Forelimb muscle (tissue), 1 donor: ENCODE results near the gene KCNMA1. TPM values are rescaled to one million over a fixed set of nuclear protein-coding genes. Genes with fewer than 3 reads are reported as not detected.
"Not testable (repeated sequence)": the region's sequence is repeated elsewhere in the genome, so short reads cannot be mapped to it uniquely, and the experiment has no call there.

Source experiments
- DNase-seq: peaks from one replicate; pipeline ENCODE4 v3.0.0-alpha.2; 2013; ENCODE audit warnings: low read depth
- polyA plus RNA-seq: library from polyadenylated mRNA; unstranded; fragments of 120-200 nt; gene quantifications from one replicate; pipeline ENCODE4 v1.2.1, GENCODE V29; 2013; ENCODE audit not compliant: insufficient read length

Gene KCNMA1
- polyA plus RNA-seq, 1 donor, result 15.1 TPM

DNA sequence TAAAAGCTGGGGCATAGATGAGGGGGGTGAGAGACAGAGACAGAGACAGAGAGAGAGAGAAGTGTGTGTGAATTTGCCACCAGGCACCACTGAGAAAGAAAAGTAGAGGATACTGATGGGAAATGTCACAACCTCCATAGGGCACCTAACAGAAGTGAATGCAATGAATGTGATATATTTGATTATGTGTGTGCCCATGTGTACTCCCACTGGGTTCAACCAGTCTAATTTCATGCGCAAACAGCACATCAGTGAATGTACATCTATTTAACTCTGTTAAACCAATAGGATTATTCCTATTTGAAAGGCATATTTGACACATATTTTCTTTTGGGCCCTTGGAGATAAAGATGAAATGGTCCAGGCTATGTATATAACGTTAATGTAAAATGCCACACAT lies 241.3 kb downstream of the KCNMA1 start:
- DNase-seq, result no peak

DNA sequence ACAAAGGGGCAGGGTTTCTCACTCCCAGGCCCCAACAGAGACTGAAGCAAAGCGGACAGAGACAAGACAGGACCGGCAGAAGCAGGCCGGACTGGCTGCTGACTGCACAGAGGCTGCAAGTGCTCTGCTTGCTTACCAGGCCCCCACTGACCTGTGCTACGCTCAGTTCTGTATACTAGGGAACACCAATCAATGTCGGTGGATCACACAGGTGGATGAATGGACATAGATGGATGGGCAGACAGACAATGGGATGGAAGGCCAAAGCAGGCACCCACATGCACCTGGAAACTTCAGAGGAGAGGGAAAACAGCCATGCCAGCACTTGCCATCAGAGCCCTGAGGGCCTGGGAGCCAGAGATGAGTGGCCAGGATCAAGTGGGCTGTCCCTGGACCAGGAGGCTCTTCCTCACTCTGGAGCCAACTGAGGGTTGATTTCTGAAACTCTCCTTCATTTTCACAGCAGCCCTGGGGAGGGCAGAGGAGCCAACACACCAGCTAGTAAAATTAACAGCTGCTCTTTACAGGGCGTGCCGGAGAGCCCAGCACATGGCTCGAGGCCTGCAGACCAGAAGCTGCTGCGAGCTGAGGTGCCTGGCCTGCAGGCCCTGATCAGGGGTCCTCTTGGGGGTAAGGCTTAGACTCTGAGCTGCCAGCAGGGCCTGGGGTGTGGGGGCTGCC lies 243.6 kb downstream of the KCNMA1 start:
- no peak for DNase-seq

DNA sequence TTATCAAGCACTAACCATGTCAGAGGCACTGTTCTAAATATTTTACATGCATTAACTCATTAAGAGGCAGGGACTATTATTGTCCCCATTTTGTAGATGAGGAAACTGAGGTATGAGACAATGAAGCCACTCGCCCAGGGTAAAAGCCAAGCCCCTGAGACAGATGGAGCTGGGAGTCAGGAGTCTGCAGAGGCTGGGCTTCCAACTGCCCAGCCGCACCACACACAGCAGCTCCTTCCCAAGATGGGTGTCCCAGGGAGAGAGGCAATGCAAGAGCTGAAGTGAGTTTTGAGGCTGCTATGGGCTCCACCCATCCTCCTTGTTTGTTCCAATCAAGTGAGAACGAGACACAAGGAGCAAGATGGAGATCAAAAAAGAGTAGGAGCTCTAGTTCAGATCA lies 244.2 kb downstream of the KCNMA1 start:
- DNase-seq, result no peak

DNA sequence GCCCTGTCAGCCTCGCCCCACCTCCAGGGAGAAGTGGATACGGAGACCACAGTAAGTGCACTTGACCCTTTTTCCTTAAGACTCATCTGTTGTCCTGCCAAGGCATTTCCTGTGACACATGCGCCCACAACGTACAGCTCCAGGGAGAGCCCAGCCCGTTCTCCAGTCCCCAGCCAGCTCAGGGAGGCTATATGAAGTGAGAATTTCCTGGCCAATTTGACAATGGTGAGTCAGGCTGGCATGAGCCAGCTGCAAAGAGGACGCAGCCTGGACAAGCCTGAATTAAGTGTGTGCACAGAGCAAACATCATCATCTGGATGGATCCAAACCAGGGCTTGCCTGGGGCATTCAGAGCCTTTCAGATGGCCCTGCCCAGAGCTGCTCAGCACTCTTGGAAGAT lies 244.8 kb downstream of the KCNMA1 start:
- no peak for DNase-seq

DNA sequence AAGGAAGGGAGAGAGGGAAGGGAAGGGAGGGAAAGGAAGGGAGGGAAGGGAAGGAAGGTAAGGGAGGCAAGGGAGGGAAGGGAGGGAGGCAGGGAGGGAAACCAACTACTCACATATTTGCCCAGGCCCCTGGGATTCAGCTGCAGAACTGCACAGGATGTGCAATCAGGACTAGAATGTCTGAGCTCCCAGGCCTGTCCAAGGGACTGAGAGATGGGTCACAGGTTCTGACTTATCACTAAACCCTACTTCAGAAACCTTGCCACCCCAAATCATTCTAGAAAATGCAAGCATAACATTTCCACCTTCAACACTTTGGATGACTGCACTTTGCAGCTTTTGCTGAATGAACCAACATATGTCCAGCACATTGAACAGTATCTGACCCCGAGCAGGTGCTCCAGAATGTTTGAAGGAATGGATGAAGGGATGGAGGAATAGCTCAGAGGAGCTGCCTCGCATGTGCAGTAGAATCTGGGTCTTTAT lies 245.3 kb downstream of the KCNMA1 start:
- no peak for DNase-seq

DNA sequence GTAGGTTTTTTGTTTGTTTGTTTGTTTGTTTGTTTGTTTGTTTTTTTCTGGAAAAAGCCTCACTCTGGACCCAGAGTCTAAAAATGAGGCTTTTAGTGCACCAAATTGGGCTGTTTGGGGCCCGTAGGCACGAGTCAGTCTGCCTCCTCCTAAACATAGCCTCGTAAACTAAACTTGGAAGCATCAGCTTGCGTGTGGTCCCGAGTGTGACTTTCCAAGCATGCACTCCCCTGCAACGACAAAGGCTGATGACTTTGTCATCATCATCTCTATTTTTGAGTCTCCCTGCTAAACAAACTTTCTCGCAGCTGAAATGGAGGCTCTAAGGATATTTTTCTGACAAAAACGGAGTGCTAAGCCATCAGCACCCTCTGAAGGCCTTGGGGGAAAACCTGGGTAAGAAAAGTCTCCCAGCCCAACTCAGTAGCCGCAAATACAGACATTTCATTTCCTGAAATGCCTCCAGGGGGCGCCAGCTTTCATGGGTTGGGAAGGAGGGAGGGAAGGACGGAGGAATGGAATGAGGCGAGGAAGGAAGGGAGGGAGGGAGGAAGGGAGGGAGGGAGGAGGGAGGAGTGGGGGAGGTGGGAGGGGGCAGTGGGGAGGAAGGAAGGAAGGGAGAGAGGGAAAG lies 245.9 kb downstream of the KCNMA1 start:
- peak; percentile 41 for DNase-seq

DNA sequence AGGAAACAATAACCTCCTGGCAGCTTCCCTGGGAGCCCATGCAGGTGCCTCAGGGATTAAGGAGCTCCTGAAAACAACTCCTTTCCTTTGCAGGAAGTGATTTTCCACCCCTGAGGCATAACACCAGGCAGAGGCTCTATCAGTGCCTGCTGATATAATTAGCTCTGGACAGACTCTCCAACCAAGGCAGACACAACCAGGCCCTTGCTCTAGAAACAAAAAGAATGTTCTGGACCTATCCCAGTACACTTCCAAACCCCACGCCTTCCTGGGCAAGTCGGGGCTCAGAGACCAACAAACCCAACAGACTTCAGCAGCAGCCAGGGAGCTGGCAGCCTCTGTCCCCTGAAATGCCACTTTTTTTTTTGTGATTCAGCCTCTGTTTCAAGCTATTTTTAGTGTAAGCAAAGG lies 247.1 kb downstream of the KCNMA1 start:
- DNase-seq, result no peak

DNA sequence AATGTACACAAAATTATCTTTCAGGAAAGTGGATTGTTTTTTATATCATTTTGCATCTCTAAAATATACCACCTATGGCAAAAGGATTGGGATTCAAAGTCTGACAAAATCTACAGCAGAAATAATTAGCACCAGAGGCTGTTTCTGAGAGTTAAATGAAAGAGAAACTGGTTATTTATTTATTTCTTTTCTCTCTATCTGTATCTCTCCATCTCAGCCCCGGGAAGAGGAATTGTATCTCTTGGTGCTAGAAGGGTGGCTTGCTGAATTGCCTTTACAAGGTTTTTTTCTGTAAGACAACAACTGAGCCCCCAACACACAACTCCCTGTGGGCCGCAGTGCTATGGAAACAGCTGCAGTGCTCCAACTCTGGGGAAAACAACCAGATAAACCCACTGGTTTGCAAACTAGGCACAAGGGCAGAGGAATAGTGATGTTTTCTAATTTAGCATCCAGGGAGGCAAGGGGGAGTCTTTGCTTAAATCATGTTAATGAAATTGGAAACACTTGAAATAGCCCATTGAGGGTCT lies 249.0 kb downstream of the KCNMA1 start:
- no peak for DNase-seq

DNA sequence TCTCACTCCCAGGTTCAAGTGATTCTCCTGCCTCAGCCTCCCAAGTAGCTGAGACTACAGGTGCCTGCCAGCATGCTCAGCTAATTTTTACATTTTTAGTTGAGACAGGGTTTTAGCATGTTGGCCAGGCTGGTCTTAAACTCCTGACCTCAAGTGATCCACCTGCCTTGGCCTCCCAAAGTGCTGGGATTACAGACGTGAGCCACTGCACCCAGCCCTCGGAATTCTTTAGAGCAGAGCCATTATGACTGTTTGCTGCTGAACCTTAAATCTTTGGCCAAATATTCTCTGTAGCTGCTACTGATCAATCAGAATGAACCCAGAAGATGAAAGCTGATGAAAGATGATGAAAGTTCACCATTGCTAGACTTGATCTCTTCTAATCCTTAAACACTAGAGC lies 249.9 kb downstream of the KCNMA1 start:
- not testable (repeated sequence) for DNase-seq

DNA sequence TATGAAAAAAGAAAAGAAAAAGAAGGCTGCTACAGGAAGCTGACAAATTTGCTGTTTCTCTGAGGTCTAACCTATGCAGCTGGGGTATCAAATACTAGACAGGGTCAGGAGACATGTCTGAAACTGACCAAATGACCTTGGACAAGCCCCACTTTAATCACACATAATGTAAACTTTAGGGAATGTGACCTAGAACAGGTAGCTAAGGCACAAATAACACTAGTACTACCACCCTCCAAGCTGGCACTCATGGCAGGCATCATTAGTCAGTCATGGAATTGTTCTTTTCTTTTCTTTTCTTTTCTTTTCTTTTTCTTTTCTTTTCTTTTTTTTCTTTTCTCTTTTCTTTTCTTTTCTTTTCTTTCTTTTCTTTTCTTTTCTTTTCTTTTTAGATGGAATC lies 250.4 kb downstream of the KCNMA1 start:
- DNase-seq, result no peak

DNA sequence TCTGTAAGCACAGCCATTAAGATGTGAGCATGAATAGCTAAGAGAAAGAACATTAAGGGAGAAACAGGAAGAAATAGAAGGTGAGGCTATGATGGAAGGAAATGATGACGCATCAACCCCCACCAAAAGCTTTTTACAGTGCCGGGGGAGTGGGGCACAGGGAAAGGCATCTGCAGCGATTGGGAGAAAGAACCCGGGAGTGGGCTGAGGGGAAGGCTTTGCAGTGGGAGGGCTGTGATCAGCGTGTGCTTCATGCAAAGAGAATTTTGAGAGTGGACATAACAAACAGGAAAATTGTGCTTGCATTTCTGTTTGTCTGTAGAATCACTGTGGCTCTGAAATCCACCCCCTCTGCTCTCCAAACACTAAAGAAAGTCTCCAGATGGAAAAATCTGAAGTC lies 250.8 kb downstream of the KCNMA1 start:
- peak; percentile 5 for DNase-seq

DNA sequence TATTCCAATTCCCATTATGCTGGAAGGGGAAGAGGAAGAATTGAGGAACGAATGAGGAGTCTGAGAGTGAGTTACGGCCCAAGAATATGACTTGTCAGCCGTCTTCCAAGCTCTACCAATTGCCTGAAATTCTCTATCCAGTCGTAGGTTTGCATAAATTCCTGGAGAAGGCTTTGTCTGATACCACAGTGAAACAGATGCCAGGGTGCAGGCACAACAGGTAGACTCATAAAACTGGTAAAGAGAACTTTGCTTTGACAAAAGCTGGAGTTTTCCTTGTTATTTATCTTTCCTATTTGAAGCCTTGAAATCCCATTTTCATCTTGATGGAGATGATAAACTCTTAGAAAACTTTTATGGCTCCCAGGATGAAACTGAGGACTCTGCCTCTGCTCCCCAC lies 251.2 kb downstream of the KCNMA1 start:
- DNase-seq, result no peak

DNA sequence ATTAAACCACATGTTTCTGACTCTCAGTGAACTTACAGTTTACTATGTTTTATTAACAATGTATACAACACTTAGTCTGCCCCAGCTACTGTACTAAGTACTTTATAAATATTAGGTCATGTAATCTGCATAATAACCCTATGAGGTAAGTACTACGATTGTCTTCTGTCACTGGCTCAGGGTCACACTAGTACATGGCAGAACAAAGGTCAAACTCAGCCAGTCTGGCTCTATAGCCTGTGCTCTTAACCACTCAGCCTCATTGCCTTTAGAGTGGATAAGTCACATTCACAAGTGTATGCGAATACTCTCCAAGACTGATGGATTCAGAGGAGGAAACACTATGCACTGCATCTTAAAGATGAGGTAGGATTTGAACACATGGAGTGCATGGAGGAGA lies 252.3 kb downstream of the KCNMA1 start:
- DNase-seq, result no peak

DNA sequence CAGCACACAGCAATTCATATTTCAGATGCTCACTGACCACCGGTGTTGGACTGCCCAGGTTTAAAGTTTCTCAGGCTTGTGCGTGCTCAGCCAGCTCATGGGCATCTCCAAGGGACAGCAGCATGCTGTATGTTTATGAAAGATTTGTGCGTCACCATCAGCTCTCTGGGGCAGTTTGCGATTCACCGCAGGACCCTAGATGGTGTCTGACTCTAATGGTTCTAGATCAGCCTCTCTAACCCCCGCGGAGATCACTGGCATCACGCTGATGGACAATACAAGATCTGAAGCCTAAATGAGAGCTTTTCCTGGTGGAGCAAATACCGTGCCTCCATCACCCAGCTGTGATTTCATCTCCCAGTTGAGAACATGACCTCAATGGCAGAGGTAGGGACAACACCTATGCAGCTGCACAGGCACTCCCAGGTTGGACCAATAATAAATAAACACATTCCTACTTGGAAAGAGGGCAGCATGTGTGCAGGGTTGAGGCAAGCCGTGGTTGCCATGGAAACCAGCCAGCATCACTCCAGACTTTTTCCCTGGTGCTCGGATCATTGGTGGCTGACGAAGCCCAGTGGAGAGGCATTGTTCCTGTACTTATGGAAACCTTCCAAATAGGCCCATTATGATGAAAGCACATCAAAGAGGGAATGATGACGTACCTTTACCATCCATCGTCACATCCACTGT lies 253.6 kb downstream of the KCNMA1 start:
- no peak for DNase-seq

DNA sequence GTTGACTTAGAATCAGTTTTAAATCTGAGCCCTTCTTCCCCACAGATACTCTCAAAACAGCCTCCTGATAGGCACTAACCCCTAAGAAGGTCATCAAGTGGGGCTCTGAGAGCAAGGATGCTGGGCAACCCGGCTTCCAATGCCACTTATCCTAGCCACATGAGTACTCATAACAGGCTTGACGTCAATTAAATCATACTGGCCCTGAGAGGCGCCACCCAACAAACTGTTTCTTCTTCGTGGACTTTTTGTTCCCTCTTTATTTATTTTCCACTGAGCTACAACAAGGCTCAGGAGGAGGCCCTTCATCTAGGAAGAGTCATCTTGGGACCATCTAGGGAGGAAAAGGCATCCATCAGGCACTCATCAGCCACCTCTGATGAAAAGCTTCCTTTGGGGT lies 255.9 kb downstream of the KCNMA1 start:
- no peak for DNase-seq

DNA sequence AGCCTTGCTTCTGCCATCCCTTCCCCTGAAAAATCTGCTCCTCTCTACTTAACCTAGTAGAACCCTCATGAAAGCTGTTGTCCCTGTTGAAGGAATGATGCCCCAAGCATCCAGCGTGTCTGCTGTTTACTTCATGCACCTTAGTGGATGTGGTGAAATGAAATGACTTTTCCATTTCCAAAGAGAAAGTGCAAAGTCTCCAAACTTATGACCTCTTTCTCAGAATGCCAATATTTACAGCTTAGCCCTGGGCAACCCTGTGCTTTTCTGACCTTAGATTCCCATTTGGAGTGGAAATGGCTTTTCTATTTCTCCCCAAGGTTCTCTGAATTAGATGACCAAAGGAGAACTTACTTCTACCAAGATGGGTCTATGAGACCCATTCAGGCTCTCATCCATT lies 256.9 kb downstream of the KCNMA1 start:
- DNase-seq, result no peak

DNA sequence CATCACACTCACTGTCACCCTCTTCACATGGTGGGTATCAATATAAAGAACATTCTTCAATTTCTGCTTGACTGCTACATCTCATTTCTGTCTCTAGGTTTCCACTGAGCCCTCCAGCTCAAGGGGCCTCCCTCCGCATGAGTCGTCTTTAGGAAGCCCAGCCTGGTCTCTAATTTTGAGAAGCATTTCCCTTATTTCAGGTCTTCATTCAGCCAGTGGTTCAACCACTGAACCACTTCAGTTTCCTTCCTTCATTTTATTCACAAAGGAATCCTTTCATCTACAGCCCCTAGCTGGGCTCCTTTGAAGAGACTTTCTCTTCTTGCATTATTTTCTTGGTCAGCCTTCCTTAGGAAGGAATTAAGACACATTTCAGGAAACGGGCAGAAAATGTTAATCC lies 257.4 kb downstream of the KCNMA1 start:
- DNase-seq, result no peak

DNA sequence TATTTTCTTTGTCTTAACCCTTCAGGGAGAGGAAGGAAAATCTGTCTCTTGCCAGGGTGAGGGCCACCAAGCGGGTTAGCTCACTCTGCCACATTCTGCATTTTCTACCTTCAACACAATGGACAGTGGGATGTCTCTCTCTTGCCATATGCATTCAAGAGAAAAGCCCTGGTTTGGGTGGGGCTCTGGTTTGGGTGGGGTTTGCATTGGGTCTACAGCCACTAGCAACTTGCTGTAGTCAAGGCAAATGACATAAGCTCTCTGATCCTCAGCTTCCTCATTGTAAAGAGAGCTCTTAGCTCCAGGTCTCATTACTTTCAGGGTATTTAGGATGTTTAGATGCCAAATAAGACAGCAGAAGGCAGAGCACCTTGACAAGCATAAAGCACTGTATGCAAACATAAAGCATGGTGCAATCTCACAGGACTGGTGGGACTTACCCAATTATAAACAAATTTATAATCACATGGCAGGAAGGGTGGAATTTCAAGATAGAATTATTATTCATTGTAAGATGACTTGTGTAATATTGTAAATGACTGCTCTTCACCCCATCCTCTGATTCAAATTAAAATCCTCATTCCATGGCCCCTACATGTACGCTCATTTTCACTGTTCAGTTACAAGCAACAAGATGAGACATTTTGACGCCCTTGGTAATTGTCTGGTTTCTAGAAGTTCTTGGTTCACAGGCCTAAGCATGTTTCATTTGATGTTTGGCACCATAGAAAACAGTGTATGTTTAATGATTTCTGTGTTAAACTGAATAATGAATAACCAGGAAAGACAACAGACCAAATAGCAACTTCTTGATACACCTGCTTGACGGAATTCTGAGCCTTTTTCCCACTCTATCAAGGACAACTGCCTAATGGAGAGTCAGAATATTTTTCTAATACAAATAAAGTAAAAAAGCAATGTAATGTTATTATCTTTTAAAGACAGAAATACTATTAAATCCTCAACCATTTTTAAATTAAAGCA lies 258.9 kb downstream of the KCNMA1 start:
- DNase-seq, result no peak

DNA sequence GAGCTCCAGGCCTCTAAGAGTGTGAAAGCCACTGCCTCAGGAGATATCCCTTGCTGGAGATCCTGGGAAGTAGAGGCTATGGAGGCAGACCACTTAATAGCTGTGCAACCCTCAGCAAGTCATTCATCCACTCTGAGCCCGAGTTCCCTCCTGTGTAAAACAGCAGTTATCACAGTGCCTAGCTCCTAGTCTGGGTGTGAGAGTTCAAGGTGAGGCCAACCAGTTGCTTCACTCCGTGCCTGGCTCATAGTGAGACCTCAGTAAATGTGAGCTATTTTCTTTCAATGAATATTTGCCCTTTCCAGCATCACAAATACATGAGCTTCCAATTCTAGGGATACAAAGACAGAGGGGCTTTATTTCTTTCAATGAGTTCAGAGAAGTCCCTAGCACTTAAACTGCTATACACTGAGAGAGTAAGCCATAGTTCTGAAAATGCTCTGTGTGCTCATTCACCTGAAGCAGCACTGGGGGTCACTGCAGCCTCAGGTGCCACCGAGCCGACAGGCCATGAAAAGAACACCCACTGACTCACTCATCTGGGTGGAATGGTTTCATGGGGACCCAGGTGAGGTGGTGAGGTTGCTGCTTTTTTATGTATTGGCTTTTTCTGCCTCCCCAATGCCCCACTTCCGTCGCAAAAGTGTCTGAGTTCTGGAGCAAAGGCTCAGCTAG lies 259.8 kb downstream of the KCNMA1 start:
- no peak for DNase-seq

DNA sequence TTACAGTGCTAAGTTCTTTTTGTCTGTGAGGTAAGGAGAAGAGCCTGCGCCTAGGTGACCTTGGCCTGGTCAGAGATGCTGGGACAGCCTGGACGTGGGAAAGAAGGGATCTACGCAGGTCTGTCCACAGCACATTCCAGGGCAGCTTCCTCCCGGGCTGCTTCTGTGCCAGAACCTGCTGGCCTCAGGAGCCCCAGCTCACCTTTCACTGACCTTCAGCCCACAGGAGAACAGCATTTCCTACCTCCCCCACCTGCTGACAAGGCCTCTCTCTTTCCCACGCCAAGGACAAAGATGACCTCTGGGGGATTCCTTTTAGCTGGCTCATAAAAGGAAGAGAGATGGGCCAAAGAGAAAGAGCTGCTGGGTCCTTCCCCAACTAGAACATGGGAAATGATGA lies 260.6 kb downstream of the KCNMA1 start:
- DNase-seq, result no peak

DNA sequence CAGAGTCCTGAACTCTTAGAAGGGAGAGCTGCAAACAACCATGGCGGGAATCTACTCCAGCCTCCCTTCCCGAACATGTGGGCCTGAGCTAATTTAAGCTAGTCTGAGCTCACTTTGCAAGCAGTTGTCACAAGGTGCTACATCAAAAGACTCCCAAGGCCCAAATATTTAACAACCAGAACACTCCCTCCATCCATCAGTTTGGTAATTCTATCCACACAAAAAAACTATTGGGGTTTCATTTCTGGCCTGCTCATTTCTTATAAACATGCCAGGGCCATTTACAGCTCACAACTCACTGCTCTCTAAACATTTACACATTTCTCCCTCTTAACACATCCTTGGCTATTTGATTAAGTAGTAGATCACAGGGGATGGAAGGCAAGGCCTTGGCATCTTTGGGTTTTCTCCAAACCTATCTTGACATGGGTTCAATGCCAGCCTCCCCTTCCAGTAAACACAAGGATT lies 263.4 kb downstream of the KCNMA1 start:
- no peak for DNase-seq
